ENCODE data around the gene MYEF2.

The MYEF2 gene

GRCh38 chr15:48177766-48178647, at the start of gene MYEF2:
Gene MYEF2 (minus strand): TSS chr15:48178295. CDS start chr15:48178237, 58 bp downstream.
- peak in 1 of 2 donors; percentile 6 for DNase-seq

- DNase-seq: no peak
Measured at GRCh38 chr15:48225771-48226170, 47.7 kb upstream of the MYEF2 start.

GRCh38 chr15:48222627-48223026, 44.5 kb upstream of the MYEF2 start:
- DNase-seq: no peak

- no peak for DNase-seq
Measured at GRCh38 chr15:48221885-48222284, 43.8 kb upstream of the MYEF2 start.

GRCh38 chr15:48221261-48221660, 43.2 kb upstream of the MYEF2 start:
- no peak for DNase-seq

GRCh38 chr15:48205981-48206380, 27.9 kb upstream of the MYEF2 start, which contains the start of gene SLC12A1:
Gene SLC12A1 (plus strand): TSS chr15:48206302. CDS start chr15:48207720, 1,418 bp downstream.
- no peak for DNase-seq

- no peak for DNase-seq
Measured at GRCh38 chr15:48202068-48202467, 24.0 kb upstream of the MYEF2 start.

- DNase-seq: no peak
Measured at GRCh38 chr15:48191574-48192225, 13.6 kb upstream of the MYEF2 start, which contains the start of gene CTXN2. Gene CTXN2 (plus strand): TSS chr15:48191665. CDS start chr15:48201301, 9,636 bp downstream.

- DNase-seq: peak; percentile 8 to 53
Measured at GRCh38 chr15:48190932-48191573, 13.0 kb upstream of the MYEF2 start.

GRCh38 chr15:48186271-48186670, 8.2 kb upstream of the MYEF2 start:
- DNase-seq: no peak

GRCh38 chr15:48185529-48185928, 7.4 kb upstream of the MYEF2 start:
- no peak for DNase-seq

GRCh38 chr15:48182749-48183148, 4.7 kb upstream of the MYEF2 start:
- no peak for DNase-seq

- no peak for DNase-seq
Measured at GRCh38 chr15:48178648-48178931, 495 bp upstream of the MYEF2 start.

- DNase-seq: peak in 1 of 2 donors; percentile 15
Measured at GRCh38 chr15:48177383-48177765, 721 bp downstream of the MYEF2 start.

- DNase-seq: no peak
Measured at GRCh38 chr15:48176957-48177356, 1.1 kb downstream of the MYEF2 start.

GRCh38 chr15:48176112-48176511, 2.0 kb downstream of the MYEF2 start:
- no peak for DNase-seq

- DNase-seq: no peak
Measured at GRCh38 chr15:48175126-48175525, 3.0 kb downstream of the MYEF2 start.

GRCh38 chr15:48170981-48171380, 7.1 kb downstream of the MYEF2 start:
- no peak for DNase-seq

GRCh38 chr15:48168616-48169015, 9.5 kb downstream of the MYEF2 start:
- DNase-seq: no peak

- DNase-seq: no peak
Measured at GRCh38 chr15:48153526-48153925, 24.6 kb downstream of the MYEF2 start.

- no peak for DNase-seq
Measured at GRCh38 chr15:48149858-48150257, 28.2 kb downstream of the MYEF2 start.

- no peak for DNase-seq
Measured at GRCh38 chr15:48147358-48147757, 30.7 kb downstream of the MYEF2 start.

- DNase-seq: no peak
Measured at GRCh38 chr15:48145923-48146322, 32.2 kb downstream of the MYEF2 start.

GRCh38 chr15:48144889-48145288, 33.2 kb downstream of the MYEF2 start:
- DNase-seq: peak in 1 of 2 donors; percentile 3
